SU-DHL-6 (cell line): ENCODE data around the gene GOLPH3.
"Not testable (repeated sequence)": the region's sequence is repeated elsewhere in the genome, so short reads cannot be mapped to it uniquely, and the experiment has no call there.

ENCODE experiments used
- H2AFZ ChIP-seq: fragments of 200-600 bp; sonication (generic); 2 replicates; pipeline ENCODE4 v1.6.1; 2014; ENCODE audit warnings: low read depth, mild to moderate bottlenecking, moderate library complexity, mixed read lengths, antibody characterized with exemption, low read length; ENCODE audit not compliant: severe bottlenecking
- H3F3A ChIP-seq: fragments of 200-600 bp; shearing (Covaris generic); 2 replicates; pipeline ENCODE4 v1.6.0; 2016; ENCODE audit warnings: antibody characterized with exemption, mild to moderate bottlenecking; ENCODE audit not compliant: insufficient read depth
- H3K27ac ChIP-seq: fragments of 200-600 bp; sonication (generic); 2 replicates; pipeline ENCODE4 v1.5.1; 2016; ENCODE audit warnings: low read depth, mild to moderate bottlenecking, low read length, moderate library complexity, mixed read lengths
- H3K27me3 ChIP-seq: fragments of 200-600 bp; sonication (generic), shearing (Covaris generic); 2 replicates; pipeline ENCODE4 v1.6.0; 2014; ENCODE audit warnings: mild to moderate bottlenecking, low read length
- H3K36me3 ChIP-seq: fragments of 200-600 bp; sonication (generic); 2 replicates; pipeline ENCODE4 v1.6.1; 2014; ENCODE audit warnings: mild to moderate bottlenecking, low read length, mixed read lengths
- H3K4me2 ChIP-seq: fragments of 300-600, 200-600 bp; shearing (Covaris generic), sonication (generic); 2 replicates; pipeline ENCODE4 v1.6.0; 2014; ENCODE audit warnings: low read length, low read depth, mild to moderate bottlenecking; ENCODE audit not compliant: poor library complexity, severe bottlenecking
- H3K4me3 ChIP-seq: fragments of 200-600 bp; sonication (generic); 2 replicates; pipeline ENCODE4 v1.5.1; 2014; ENCODE audit warnings: antibody characterized with exemption, low read length, mild to moderate bottlenecking, mixed read lengths; ENCODE audit not compliant: insufficient read depth, poor library complexity, severe bottlenecking
- H3K79me2 ChIP-seq: fragments of 200-600 bp; sonication (generic); 2 replicates; pipeline ENCODE4 v1.6.1; 2014; ENCODE audit warnings: mild to moderate bottlenecking, low read length, moderate library complexity; ENCODE audit not compliant: insufficient read depth
- H3K9ac ChIP-seq: fragments of 200-600 bp; sonication (generic); 2 replicates; pipeline ENCODE4 v1.7.0; 2014; ENCODE audit warnings: mild to moderate bottlenecking, low read length
- H3K9me2 ChIP-seq: fragments of 200-600 bp; sonication (generic); replicated peaks from 2 replicates; pipeline ENCODE4 v1.6.1; 2014; ENCODE audit warnings: low read length; ENCODE audit not compliant: insufficient read depth
- H3K9me3 ChIP-seq: fragments of 200-600 bp; sonication (generic); 2 replicates; pipeline ENCODE4 v1.6.1; 2014; ENCODE audit warnings: low read length, mixed read lengths; ENCODE audit not compliant: insufficient read depth
- H4K20me1 ChIP-seq: fragments of 200-600 bp; sonication (generic); 2 replicates; pipeline ENCODE4 v1.6.1; 2014; ENCODE audit warnings: low read depth, mild to moderate bottlenecking, antibody characterized with exemption, low read length, moderate library complexity, mixed read lengths
- EZH2phosphoT487 ChIP-seq: fragments of 200-600 bp; sonication (generic), shearing (Covaris generic); conservative IDR thresholded peaks from 2 replicates; pipeline ENCODE4 v1.6.1; 2018; ENCODE audit warnings: mild to moderate bottlenecking, antibody characterized with exemption, low read length, moderate library complexity, mixed read lengths
- TF ChIP-seq, protein P1 (sequence below): fragments of 200-600 bp; sonication (generic); IDR thresholded peaks from one replicate; pipeline ENCODE4 v1.5.1; 2017; ENCODE audit warnings: antibody characterized with exemption, mild to moderate bottlenecking, low read length, moderate library complexity; ENCODE audit not compliant: insufficient read depth, poor library complexity, severe bottlenecking

GOLPH3 gene

DNA sequence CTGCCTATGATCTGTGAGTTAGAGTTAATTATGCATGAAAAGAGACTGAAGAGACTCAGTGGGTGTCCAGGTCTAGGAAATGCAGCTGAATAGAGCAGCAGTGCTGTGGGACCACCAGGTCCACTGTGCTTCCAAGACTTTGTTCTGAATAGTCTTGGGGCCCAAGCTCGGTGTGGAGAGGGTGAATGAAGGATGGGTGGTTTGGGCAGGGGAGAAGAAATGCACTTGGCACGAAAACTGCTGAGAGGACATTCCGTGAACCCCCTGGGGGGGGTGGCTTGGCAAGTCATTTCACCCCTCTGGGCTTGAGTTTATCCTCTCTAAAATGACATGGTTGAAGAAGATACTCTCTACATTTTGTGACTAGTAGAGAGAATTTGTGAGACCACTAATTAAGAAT is 36.0 kb upstream of the GOLPH3 start:
- Histone ChIP-seq H3K4me2 (no peak overlapping the region), H3K9ac (no peak overlapping the region)
- TF ChIP-seq, protein P1, sequence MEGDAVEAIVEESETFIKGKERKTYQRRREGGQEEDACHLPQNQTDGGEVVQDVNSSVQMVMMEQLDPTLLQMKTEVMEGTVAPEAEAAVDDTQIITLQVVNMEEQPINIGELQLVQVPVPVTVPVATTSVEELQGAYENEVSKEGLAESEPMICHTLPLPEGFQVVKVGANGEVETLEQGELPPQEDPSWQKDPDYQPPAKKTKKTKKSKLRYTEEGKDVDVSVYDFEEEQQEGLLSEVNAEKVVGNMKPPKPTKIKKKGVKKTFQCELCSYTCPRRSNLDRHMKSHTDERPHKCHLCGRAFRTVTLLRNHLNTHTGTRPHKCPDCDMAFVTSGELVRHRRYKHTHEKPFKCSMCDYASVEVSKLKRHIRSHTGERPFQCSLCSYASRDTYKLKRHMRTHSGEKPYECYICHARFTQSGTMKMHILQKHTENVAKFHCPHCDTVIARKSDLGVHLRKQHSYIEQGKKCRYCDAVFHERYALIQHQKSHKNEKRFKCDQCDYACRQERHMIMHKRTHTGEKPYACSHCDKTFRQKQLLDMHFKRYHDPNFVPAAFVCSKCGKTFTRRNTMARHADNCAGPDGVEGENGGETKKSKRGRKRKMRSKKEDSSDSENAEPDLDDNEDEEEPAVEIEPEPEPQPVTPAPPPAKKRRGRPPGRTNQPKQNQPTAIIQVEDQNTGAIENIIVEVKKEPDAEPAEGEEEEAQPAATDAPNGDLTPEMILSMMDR: no peak
- TF ChIP-seq EZH2phosphoT487: no peak

DNA sequence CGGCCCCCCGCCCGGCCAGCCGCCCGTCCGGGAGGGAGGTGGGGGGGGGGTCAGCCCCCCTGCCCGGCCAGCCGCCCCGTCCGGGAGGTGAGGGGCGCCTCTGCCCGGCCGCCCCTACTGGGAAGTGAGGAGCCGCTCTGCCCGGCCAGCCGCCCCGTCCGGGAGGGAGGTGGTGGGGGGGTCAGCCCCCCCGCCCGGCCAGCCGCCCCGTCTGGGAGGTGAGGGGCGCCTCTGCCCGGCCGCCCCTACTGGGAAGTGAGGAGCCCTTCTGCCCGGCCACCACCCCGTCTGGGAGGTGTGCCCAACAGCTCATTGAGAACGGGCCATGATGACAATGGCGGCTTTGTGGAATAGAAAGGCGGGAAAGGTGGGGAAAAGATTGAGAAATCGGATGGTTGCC is 34.7 kb upstream of the GOLPH3 start:
- not testable (repeated sequence) for H3K79me2 ChIP-seq

More for the DNA sequence above, 36.0 kb upstream of the GOLPH3 start:
- Histone ChIP-seq H3K4me3 (no peak overlapping the region), H3K9me3 (no peaks in the 10 kb centered on the region), H3F3A (no peaks in the 10 kb centered on the region), H3K79me2 (no peaks in the 10 kb centered on the region), H3K27ac (no peak overlapping the region), H4K20me1 (no peaks in the 10 kb centered on the region), H3K9me2 (no peaks in the 10 kb centered on the region), H3K27me3 (no peaks in the 10 kb centered on the region), H3K36me3 (no peaks in the 10 kb centered on the region), H2AFZ (no peak overlapping the region)

DNA sequence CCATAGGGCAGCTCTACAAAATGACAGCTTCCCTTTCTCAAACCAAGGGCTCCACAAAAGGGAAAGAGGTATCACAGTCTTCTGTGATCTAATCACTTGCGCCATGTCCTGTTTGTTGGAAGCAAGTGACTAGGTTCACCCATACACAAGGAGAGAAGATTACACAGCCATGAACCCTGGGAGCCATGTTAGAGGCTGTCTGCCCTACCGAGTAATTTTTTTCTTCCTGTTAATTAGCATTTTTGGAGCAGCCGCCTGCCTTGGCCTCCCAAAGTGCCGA is 33.2 kb upstream of the GOLPH3 start:
- TF ChIP-seq, protein P1: no peak
- no peak for TF ChIP-seq EZH2phosphoT487
- no peaks in the 10 kb centered on the region for H3K27me3 ChIP-seq
- H3K4me3 ChIP-seq: no peak overlapping the region
- no peaks in the 10 kb centered on the region for H3F3A ChIP-seq
- no peaks in the 10 kb centered on the region for H3K36me3 ChIP-seq
- no peaks in the 10 kb centered on the region for H3K9me2 ChIP-seq
- no peak overlapping the region for H2AFZ ChIP-seq
- H4K20me1 ChIP-seq: no peaks in the 10 kb centered on the region
- no peak overlapping the region for H3K9ac ChIP-seq
- no peak overlapping the region for H3K4me2 ChIP-seq
- H3K9me3 ChIP-seq: no peaks in the 10 kb centered on the region
- H3K27ac ChIP-seq: no peak overlapping the region
- H3K79me2 ChIP-seq: no peaks in the 10 kb centered on the region

More for the DNA sequence above, 34.7 kb upstream of the GOLPH3 start:
- not testable (repeated sequence) for H3K4me2 ChIP-seq, H3K4me3 ChIP-seq, H3K27ac ChIP-seq, H3K36me3 ChIP-seq, H3F3A ChIP-seq, H3K9me3 ChIP-seq, H3K9ac ChIP-seq, H4K20me1 ChIP-seq, H3K27me3 ChIP-seq, H2AFZ ChIP-seq, H3K9me2 ChIP-seq

DNA sequence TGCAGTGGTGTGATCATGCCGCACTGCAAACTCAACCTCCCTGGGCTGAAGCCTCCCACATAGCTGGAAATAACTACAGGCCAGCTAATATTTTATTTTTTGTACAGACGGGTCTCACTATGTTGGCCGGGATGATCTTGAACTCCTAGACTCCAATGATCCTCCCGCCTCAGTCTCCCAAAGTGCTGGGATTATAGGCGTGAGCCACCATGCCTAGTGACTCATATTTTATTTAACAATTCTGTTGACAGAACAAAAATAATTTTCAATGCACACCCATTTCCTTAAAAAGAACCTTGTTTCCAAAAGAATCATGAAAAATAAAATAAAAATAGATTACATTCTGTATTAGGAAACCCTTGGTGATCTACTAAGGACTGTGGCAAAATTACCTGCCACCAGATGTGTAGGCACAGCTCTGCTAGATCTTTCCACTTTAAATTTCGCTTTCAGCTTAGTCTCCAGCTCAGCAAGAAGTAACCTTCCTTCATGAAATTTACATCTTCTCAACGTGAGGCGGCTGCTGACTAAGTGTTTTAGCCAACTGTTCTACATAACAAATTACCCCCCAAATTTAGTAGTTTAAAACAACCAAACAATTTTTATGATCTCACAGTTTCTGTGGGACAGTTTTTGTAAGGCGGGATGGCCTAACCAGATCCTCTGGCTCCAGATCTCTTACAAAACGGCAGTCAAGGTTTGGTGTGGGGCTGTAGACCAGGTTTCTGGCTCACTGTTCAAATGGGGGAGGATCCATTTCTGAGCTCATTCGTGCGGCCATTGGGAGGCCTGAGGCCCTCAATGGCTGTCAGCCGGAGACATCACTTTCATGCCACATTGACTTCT is 32.6 kb upstream of the GOLPH3 start:
- Histone ChIP-seq H3F3A (no peaks in the 10 kb centered on the region), H3K9ac (no peak overlapping the region), H3K36me3 (no peaks in the 10 kb centered on the region), H3K4me3 (no peak overlapping the region), H4K20me1 (no peaks in the 10 kb centered on the region), H3K27ac (no peak overlapping the region), H2AFZ (no peak overlapping the region), H3K4me2 (no peak overlapping the region), H3K9me2 (no peaks in the 10 kb centered on the region), H3K9me3 (no peaks in the 10 kb centered on the region), H3K79me2 (no peaks in the 10 kb centered on the region), H3K27me3 (no peaks in the 10 kb centered on the region)
- TF ChIP-seq, protein P1: no peak
- no peak for TF ChIP-seq EZH2phosphoT487
